Peyer's patch (tissue), 4 donors: ENCODE data around the gene KIF26B.

ENCODE experiments used
- POLR2A ChIP-seq, 2 donors: fragments of 450-650 bp; IDR thresholded peaks; one replicate each; pipeline ENCODE4 v1.5.1; 2017; ENCODE audit warnings: antibody characterized with exemption in 2 of 2, mild to moderate bottlenecking in 2 of 2, moderate library complexity in 2 of 2
- TF ChIP-seq, protein P1 (sequence below), 6 experiments: fragments of 450-650 bp in 4 of 6; fragments of 200-600 bp in 2 of 6; sonication (generic) in 1 of 6; IDR thresholded peaks; one replicate each; pipeline ENCODE4 v1.5.1; 2017 to 2019; ENCODE audit warnings: antibody characterized with exemption in 6 of 6, mild to moderate bottlenecking in 3 of 6, moderate library complexity in 1 of 6

DNA sequence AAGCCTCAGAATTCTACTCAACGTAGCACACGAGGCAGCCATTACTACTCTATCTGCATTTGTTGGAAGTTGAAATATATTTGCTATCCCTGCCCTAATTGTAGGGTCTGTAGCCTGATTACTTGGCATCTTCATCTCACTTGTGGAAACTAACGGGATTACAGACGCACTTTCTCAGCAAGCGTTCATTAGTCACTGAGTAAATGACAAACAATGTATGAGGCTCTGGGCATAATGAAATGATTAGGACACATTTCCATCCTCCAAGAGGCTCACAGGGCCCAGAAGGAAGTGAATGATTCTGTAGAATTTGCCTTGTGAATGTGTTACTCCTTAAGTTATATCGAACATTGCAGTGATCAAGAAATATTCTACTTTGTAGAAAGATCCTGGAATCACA lies 78.1 kb downstream of the KIF26B start:
- TF ChIP-seq, protein P1, sequence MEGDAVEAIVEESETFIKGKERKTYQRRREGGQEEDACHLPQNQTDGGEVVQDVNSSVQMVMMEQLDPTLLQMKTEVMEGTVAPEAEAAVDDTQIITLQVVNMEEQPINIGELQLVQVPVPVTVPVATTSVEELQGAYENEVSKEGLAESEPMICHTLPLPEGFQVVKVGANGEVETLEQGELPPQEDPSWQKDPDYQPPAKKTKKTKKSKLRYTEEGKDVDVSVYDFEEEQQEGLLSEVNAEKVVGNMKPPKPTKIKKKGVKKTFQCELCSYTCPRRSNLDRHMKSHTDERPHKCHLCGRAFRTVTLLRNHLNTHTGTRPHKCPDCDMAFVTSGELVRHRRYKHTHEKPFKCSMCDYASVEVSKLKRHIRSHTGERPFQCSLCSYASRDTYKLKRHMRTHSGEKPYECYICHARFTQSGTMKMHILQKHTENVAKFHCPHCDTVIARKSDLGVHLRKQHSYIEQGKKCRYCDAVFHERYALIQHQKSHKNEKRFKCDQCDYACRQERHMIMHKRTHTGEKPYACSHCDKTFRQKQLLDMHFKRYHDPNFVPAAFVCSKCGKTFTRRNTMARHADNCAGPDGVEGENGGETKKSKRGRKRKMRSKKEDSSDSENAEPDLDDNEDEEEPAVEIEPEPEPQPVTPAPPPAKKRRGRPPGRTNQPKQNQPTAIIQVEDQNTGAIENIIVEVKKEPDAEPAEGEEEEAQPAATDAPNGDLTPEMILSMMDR (IDR thresholded peaks at IDR 0.05) = no peak
- TF ChIP-seq POLR2A (IDR thresholded peaks at IDR 0.05) = no peak
